GM10266 (cell line): Measurements from ENCODE around the gene PLEKHG3.

Experiments used
- DNase-seq: peaks from one replicate; pipeline ENCODE4 v3.0.0; 2012; ENCODE audit errors: extremely low spot score
- CTCF ChIP-seq: IDR thresholded peaks from 2 replicates; pipeline ENCODE4 v1.5.1; 2012; ENCODE audit warnings: mild to moderate bottlenecking, low read depth; ENCODE audit not compliant: control insufficient read depth, insufficient read depth; ENCODE audit errors: missing control alignments

The PLEKHG3 gene

GRCh38 chr14:64769096-64770020 is 65.1 kb downstream of the PLEKHG3 start:
- no peak for TF ChIP-seq CTCF

GRCh38 chr14:64770751-64771150 is 66.5 kb downstream of the PLEKHG3 start:
- DNase-seq = no peak
- TF ChIP-seq CTCF = no peak

More at GRCh38 chr14:64769096-64770020, 65.1 kb downstream of the PLEKHG3 start:
- DNase-seq = no peak

GRCh38 chr14:64771161-64771560 is 66.9 kb downstream of the PLEKHG3 start:
- no peak for DNase-seq
- TF ChIP-seq CTCF = no peak

GRCh38 chr14:64772397-64772950 is 68.2 kb downstream of the PLEKHG3 start:
- no peak for DNase-seq
- no peak for TF ChIP-seq CTCF

GRCh38 chr14:64773046-64773445 is 68.8 kb downstream of the PLEKHG3 start:
- DNase-seq = no peak
- TF ChIP-seq CTCF = no peak

- no peak for TF ChIP-seq CTCF
- no peak for DNase-seq
Observed at GRCh38 chr14:64773577-64773976, 69.4 kb downstream of the PLEKHG3 start.

- no peak for DNase-seq
- no peak for TF ChIP-seq CTCF
Observed at GRCh38 chr14:64774272-64774671, 70.0 kb downstream of the PLEKHG3 start.
